Prostate gland (tissue), 2 donors: ENCODE data around the gene TBK1. TPM values are rescaled to one million over a fixed set of nuclear protein-coding genes. Genes with fewer than 3 reads are reported as not detected.

Experiments used
- DNase-seq: peaks from one replicate; pipeline ENCODE4 v3.0.0-alpha.2; 2019; ENCODE audit warnings: low spot score
- H3K27ac ChIP-seq, 2 donors: fragments of 200-600 bp; sonication (generic); 2 replicates each; pipeline ENCODE4 v1.5.1; 2017 to 2019
- H3K27me3 ChIP-seq: fragments of 200-600 bp; sonication (generic); replicated peaks from 2 replicates; pipeline ENCODE4 v1.5.1; 2019; ENCODE audit not compliant: insufficient read depth
- H3K36me3 ChIP-seq, 2 donors: fragments of 200-600 bp; sonication (generic); 1 replicate in 1 of 2; 2 replicates in 1 of 2; pipeline versions ENCODE4 v1.5.1 to v1.8.1; 2017 to 2019
- H3K4me1 ChIP-seq: fragments of 200-600 bp; sonication (generic); replicated peaks from 2 replicates; pipeline ENCODE4 v1.5.1; 2019
- H3K4me3 ChIP-seq, 2 donors: fragments of 200-600 bp; sonication (generic); 2 replicates each; pipeline ENCODE4 v1.5.1; 2017 to 2019
- H3K9me3 ChIP-seq: fragments of 200-600 bp; sonication (generic); 2 replicates; pipeline ENCODE4 v1.5.1; 2017
- POLR2A ChIP-seq: fragments of 450-650 bp; IDR thresholded peaks from one replicate; pipeline ENCODE4 v1.6.1; 2016; ENCODE audit warnings: antibody characterized with exemption, mild to moderate bottlenecking
- POLR2AphosphoS5 ChIP-seq: sonication (generic); formaldehyde crosslinking; IDR thresholded peaks from one replicate; pipeline ENCODE4 v1.6.1; 2017; ENCODE audit warnings: antibody characterized with exemption
- WGBS: methylation state at CpG from one replicate; pipeline ENCODE4 v1.1.5; 2018; 5-methylcytosine and 5-hydroxymethylcytosine counted together
- intact Hi-C: fragments of 100-400 bp; cut with DNase I; formaldehyde crosslinking; loops from one replicate; pipeline ENCODE4 v1.14.2; 2022
- total RNA-seq, 2 donors: library from RNA; depleted of rRNA; stranded (reverse); fragments of >200 nt; gene quantifications; one replicate each; pipeline ENCODE4 v1.1.0, GENCODE V29; 2016
- TF ChIP-seq, protein P1 (sequence below), 4 experiments: fragments of 200-600 bp in 2 of 4; fragments of 450-650 bp in 2 of 4; sonication (generic) in 2 of 4; IDR thresholded peaks; 1 replicate in 3 of 4; 2 replicates in 1 of 4; pipeline ENCODE4 v1.5.1; 2016 to 2019; ENCODE audit warnings: antibody characterized with exemption in 4 of 4, mild to moderate bottlenecking in 2 of 4, moderate library complexity in 2 of 4

Gene TBK1
- 10 to 100 TPM; 25.9 to 33.6 TPM for total RNA-seq

DNA sequence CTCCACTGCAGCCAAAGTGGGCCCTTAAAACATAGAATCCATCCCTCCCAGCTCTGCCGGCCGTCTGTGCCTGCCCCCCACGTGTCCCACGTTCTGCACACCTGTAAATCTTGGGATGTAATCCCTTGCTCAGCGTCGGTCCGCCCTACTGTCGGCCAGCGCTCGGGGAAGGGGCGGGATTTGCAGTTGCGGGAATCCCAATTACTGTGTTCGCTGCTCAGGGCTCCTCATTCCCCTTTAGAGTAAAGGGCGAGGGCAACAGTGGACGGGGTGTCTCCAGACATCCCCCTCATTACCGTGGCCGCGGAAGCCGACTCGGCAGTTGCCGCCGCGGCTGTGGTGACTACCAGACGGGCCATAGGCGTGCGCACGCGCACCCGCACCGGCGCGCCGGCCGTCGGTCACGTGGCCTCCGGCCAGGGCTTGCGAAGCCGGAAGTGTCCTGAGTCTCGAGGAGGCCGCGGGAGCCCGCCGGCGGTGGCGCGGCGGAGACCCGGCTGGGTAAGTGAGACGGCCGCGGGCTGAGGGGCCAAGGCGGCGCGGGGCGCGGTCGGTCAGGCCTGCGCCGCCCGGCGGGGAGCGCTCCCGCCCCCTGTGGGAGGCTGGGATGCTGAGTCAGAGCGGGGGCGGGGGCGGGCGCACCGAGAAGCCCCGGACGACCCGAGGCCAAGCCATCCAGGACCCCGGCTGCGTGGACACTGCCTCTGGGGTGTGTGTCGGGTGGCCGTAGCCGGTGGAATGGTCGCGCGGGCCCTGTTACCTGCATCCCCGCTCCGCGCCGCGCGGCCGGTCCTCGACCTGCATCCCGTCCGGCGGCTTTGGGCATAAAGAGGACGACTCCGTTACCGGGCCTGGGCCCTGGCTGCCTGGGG lies at the start of gene TBK1:
TBK1 (plus strand) TSS at position 434 of the 872 bp plus-strand sequence. CDS start 3,751 bp downstream, outside the sequence.
- H3K27ac ChIP-seq, result peak within 1 kb of the TSS; percentile 95 to 96

DNA sequence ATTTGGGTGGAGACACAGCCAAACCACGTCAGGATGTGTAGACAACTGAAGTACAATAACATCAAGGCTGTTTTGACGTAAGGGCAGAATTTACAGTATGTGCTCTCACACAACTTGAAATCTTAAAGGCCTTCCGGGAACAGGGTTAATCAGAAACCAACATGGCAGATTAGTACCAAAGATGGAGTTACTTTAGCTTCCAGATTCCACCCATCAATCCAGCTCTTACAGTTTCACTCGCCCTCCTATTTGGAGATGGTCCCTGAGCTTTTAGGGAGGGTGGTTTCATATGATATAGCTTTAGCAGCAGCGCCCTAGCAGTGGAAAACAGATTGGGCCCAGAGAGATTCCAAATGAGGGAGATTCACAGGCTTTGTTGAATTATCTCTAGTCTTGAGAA lies 49.7 kb upstream of the TBK1 start:
- H3K27ac ChIP-seq, result no peak overlapping the region
- H3K9me3 ChIP-seq, result no peaks in the 10 kb centered on the region
- no peak overlapping the region for H3K4me3 ChIP-seq
- no peaks in the 10 kb centered on the region for H3K27me3 ChIP-seq
- TF ChIP-seq POLR2A (no peak), POLR2AphosphoS5 (no peak)
- TF ChIP-seq, protein P1, sequence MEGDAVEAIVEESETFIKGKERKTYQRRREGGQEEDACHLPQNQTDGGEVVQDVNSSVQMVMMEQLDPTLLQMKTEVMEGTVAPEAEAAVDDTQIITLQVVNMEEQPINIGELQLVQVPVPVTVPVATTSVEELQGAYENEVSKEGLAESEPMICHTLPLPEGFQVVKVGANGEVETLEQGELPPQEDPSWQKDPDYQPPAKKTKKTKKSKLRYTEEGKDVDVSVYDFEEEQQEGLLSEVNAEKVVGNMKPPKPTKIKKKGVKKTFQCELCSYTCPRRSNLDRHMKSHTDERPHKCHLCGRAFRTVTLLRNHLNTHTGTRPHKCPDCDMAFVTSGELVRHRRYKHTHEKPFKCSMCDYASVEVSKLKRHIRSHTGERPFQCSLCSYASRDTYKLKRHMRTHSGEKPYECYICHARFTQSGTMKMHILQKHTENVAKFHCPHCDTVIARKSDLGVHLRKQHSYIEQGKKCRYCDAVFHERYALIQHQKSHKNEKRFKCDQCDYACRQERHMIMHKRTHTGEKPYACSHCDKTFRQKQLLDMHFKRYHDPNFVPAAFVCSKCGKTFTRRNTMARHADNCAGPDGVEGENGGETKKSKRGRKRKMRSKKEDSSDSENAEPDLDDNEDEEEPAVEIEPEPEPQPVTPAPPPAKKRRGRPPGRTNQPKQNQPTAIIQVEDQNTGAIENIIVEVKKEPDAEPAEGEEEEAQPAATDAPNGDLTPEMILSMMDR (IDR thresholded peaks at IDR 0.05), result no peak
- no peak for DNase-seq
- intact Hi-C loops, result loop anchor here (10.0 kb wide), 1 partner anchor 557 kb away; the partner anchor contains the start of gene SRGAP1
- H3K4me1 ChIP-seq, result peaks cover 3% of the 10 kb centered on the region
- no peaks in the 10 kb centered on the region for H3K36me3 ChIP-seq
- WGBS, result 93% methylated on average over 5 of the region's 5 CpGs

More for the DNA sequence above, at the start of gene TBK1:
- intact Hi-C loops, result no loop called here
- WGBS, result under 1% methylated on average over 67 of the region's 94 CpGs
- Histone ChIP-seq H3K4me1 (peaks cover 8% of the 10 kb centered on the region), H3K9me3 (no peaks in the 10 kb centered on the region), H3K4me3 (peak within 1 kb of the TSS; percentile 89 to 94), H3K27me3 (no peaks in the 10 kb centered on the region), H3K36me3 (no peaks in the 10 kb centered on the region)
- peak; percentile 90 for DNase-seq
- TF ChIP-seq, protein P1 (IDR thresholded peaks at IDR 0.05), result peak in 3 of 4 experiments; percentile 28 to 34 (median 29)
- TF ChIP-seq POLR2AphosphoS5, result peak; percentile 78
- TF ChIP-seq POLR2A, result peak; percentile 86

DNA sequence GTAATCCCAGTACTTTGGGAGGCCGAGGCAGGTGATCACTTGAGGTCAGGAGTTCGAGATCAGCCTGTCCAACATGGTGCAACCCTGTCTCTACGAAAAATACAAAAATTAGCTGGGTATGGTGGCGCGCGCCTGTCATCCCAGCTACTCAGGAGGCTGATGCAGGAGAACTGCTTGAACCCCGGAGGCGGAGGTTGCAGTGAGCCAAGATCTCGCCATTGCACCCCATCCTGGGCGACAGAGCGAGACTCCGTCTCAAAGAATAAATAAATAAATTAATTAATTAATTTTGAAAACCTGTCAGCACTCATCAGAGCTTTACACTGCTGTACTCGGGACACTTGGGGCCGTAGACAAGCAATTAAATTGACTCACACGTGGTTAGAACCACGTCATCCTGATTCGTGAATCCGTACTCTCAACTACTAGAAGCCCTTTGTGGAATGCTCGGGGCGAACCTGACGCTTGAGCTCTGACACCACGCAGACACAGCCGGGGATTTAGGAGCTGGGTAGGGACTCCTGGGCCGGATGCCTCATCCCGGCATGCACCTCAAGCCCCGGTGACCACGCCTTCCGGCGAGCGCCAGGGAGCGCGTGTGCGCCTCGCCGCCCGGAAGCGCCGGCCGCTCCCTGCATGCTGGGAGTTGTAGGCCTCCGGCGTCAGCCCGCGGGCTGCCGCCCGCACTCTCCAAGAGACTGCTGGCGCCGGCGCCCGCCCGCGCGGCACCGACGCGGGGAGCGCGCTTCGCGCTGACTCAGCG lies 48.0 kb upstream of the TBK1 start, which contains the start of gene XPOT:
XPOT (plus strand) TSS at position 686 of the 763 bp plus-strand sequence. CDS start 5,644 bp downstream, outside the sequence.
- Histone ChIP-seq H3K27ac (peak within 1 kb of the TSS; percentile 95 to 98), H3K27me3 (no peaks in the 10 kb centered on the region), H3K4me3 (peak within 1 kb of the TSS; percentile 93 to 97), H3K36me3 (no peaks in the 10 kb centered on the region), H3K9me3 (no peaks in the 10 kb centered on the region), H3K4me1 (peaks cover 3% of the 10 kb centered on the region)
- intact Hi-C loops, result loop anchor here (10.0 kb wide), 1 partner anchor 559 kb away; the partner anchor contains the start of gene SRGAP1
- TF ChIP-seq, protein P1 (IDR thresholded peaks at IDR 0.05), result peak in 2 of 4 experiments; percentile 18 to 22
- TF ChIP-seq POLR2A (peak; percentile 38), POLR2AphosphoS5 (peak; percentile 88)
- WGBS, result 15% methylated on average over 47 of the region's 60 CpGs
- peak; percentile 89 for DNase-seq

DNA sequence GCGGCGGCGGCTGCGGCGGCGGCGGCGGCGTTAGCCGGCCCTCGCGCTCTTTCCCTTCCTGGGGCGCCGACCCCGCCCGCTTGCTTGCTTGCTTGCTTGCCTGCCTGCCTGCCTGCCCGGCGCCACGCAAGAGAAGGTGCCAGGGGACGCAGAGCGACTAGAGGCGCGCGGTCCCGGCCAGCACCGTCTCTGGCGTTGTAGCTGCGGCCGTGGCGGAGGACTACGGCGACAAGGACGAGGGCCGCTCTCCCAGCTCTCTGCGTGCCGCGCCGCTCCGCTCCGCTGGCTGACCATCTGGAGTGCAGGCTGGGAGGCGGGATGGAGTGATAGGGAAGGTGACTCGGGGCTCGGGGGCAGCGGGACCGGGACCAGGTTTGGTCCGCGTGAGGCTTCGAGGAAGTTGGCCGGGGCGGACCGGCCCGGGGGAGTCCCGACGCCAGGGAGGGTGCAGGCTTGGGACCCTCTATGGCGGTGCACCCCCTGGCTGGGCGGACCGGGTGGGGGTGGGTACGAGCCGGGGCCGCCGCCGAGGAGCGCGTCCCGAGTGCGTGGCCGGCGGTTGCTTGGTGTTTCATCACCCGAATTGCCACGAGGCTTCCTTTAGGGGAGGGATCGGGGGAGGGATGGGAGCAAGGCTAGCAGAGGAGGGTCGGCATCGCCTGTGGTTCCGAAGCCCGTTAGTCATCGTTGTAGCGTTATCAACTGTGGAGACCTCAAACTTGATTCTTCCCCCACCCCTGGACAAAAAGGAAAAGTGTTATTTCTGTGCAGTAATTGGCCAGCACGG lies 47.3 kb upstream of the TBK1 start:
- no peaks in the 10 kb centered on the region for H3K36me3 ChIP-seq
- no peaks in the 10 kb centered on the region for H3K27me3 ChIP-seq
- peak; percentile 27 for DNase-seq
- peaks cover 3% of the 10 kb centered on the region for H3K4me1 ChIP-seq
- peak overlapping the region; percentile 93 to 97 for H3K4me3 ChIP-seq
- intact Hi-C loops, result loop anchor here (10.0 kb wide), 1 partner anchor 560 kb away; the partner anchor contains the start of gene SRGAP1
- H3K27ac ChIP-seq, result peak overlapping the region; percentile 95 to 98
- TF ChIP-seq POLR2AphosphoS5 (peak; percentile 4), POLR2A (no peak)
- TF ChIP-seq, protein P1 (IDR thresholded peaks at IDR 0.05), result no peak
- no peaks in the 10 kb centered on the region for H3K9me3 ChIP-seq
- WGBS, result under 1% methylated on average over 30 of the region's 78 CpGs
